SK-N-SH treated with all-trans-retinoic acid at 6 μM for 48 hours (cell line): ENCODE measurements around the gene KHSRP.

Experiments
- ARNTL ChIP-seq: fragments of 450-650 bp; formaldehyde crosslinking; IDR thresholded peaks from 2 replicates; pipeline ENCODE4 v1.5.0; 2020; ENCODE audit warnings: low read depth, mild to moderate bottlenecking, moderate library complexity, borderline replicate concordance
- PATZ1 ChIP-seq: fragments of 250-450 bp; sonication (Bioruptor Pico); IDR thresholded peaks from 2 replicates; pipeline ENCODE4 v1.8.0; 2020; ENCODE audit warnings: mild to moderate bottlenecking, moderate library complexity, borderline replicate concordance
- PPARA ChIP-seq: fragments of 250-450 bp; sonication (Bioruptor Pico); IDR thresholded peaks from 2 replicates; pipeline ENCODE4 v1.5.0; 2020; ENCODE audit warnings: mild to moderate bottlenecking, borderline replicate concordance
- ZC3H10 ChIP-seq: fragments of 250-450 bp; sonication (Bioruptor Pico); IDR thresholded peaks from 2 replicates; pipeline ENCODE4 v1.5.1; 2021; ENCODE audit warnings: mild to moderate bottlenecking, moderate library complexity

- TF ChIP-seq PATZ1 (CRISPR knock-in tag) (no peak), PPARA (CRISPR knock-in tag) (no peak), ARNTL (CRISPR knock-in tag) (no peak), ZC3H10 (no peak)
Observed at GRCh38 chr19:6378486-6378885, 46.1 kb downstream of the KHSRP start.
